GM06990 (cell line): ENCODE data around the gene RHBDD1.

Experiments used
- DNase-seq: peaks from one replicate; pipeline ENCODE4 v3.0.0-alpha.2; 2011; ENCODE audit not compliant: insufficient read length; ENCODE audit errors: extremely low read depth
- H3K27me3 ChIP-seq: replicated peaks from 2 replicates; pipeline ENCODE4 v1.6.0; 2011; ENCODE audit warnings: low read length; ENCODE audit not compliant: control insufficient read depth, insufficient read depth
- H3K36me3 ChIP-seq: 2 replicates; pipeline ENCODE4 v1.5.1; 2011; ENCODE audit warnings: low read length; ENCODE audit not compliant: control insufficient read depth, insufficient read depth
- H3K4me3 ChIP-seq: replicated peaks from 2 replicates; pipeline ENCODE4 v1.5.1; 2011; ENCODE audit warnings: low read depth, mild to moderate bottlenecking, control low read depth, low read length
- CTCF ChIP-seq: IDR thresholded peaks from 2 replicates; pipeline ENCODE4 v1.5.1; 2011; ENCODE audit warnings: low read length, control low read depth, mild to moderate bottlenecking, inconsistent platforms; ENCODE audit not compliant: insufficient read depth, poor library complexity, severe bottlenecking

RHBDD1 gene

DNA sequence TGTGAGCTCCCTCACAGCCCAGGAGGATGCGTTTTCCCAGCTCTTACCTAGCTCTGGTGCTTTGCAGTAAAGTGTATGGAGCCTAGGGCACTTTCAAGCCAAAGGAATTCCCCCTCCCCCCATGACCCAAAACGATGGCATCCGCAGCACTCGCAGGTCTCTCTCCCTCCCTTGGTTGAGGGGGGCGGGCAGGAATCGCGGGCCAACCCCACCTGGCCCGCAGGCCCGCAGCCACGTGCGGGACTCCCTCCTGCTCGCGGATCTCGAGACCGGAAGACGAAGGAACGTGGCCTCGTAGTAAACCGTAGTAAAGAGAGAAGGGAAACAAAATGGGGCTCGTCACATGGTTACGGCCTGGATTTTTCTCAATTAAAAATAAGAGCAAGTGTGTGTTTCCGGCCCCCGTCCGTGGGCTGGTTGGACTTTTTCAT is 44.8 kb upstream of the RHBDD1 start:
- Histone ChIP-seq H3K4me3 (peak overlapping the region; percentile 64), H3K36me3 (no peaks in the 10 kb centered on the region), H3K27me3 (no peaks in the 10 kb centered on the region)
- no peak for DNase-seq
- no peak for TF ChIP-seq CTCF

DNA sequence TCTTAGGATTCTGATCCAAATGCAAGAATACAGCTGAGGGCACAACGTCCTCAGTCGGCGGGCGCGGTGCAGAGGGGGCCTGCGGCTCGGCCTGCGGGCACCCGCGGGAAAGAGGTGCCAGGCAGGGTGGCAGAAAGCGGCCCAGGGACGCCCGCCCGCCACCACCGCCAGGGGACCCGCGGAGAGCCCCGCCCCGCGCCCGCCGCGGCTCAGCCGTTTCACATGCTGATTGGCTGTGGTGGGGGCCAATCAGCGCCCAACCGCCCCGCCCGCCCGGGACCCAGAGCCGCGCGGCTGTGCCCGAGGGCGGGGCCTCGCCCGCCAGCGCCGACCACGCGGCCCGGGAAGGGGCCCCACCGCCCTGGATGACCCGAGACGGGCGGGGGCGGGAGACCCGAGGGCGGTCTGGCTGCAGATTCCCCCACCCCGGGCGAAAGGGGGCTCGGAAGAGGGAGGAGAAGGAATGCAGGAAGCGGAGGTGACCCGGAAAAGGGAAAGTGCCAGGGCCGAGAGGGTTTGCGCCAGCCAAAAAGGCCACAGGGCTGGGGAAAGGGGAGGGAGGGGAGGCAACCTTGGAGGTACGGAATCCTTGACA is 44.3 kb upstream of the RHBDD1 start:
- H3K36me3 ChIP-seq, result no peaks in the 10 kb centered on the region
- no peaks in the 10 kb centered on the region for H3K27me3 ChIP-seq
- H3K4me3 ChIP-seq, result peak overlapping the region; percentile 64
- peak; percentile 89 for DNase-seq
- no peak for TF ChIP-seq CTCF

DNA sequence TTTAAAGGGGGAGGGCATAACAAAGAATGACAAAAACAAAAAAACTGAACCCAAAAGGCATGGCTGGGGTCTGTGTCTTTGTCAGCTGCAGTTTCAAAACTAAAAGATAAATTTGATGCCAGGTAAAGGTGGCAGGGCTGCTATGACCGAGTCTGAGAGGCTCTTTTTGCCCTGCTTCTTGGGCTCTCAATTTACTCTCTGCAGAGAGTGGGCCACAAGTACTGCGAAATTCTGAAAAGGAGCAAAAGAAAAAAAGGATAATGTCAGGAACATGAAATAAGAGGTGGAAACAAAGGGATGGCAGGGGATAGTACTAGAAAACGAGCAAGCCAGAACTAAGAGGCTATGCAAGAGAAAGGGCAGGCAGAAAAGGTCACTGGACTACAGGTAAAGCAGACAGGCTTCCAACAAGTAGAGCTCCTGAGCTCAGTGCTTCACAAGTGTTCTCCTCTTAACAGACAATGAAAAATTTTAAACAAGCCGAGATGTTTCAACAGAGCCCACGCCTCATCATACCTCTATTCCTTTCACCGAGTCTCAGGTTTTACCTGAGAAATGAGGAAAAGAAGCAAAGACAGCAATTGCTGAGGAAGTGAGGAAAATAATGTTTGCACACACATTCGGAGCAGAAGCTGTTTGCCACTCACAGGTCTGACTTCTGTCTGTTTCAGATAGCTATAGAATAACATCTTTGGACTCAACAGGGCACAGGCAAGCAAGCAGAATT is 43.5 kb upstream of the RHBDD1 start:
- Histone ChIP-seq H3K36me3 (no peaks in the 10 kb centered on the region), H3K4me3 (peak overlapping the region; percentile 60), H3K27me3 (no peaks in the 10 kb centered on the region)
- DNase-seq, result no peak
- no peak for TF ChIP-seq CTCF

DNA sequence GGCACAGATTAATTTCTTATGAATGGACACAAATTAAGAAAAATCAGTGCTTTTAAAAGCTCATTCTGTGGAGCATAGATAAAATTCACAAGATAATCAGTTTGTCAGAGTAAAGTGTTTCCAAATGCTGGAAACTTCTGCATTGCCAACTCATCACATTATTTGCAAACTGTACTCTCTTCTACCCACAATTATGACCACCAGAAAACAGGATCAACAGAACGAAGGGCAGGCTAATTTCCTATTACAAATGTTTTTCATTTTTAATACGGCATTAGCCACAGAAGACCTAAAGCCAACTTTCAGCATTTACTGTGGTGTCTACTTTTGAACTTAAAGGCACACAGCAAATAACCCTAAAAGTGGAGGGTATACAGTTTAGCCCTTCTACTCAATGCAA is 42.2 kb upstream of the RHBDD1 start:
- no peaks in the 10 kb centered on the region for H3K36me3 ChIP-seq
- H3K4me3 ChIP-seq, result no peak overlapping the region
- no peak for TF ChIP-seq CTCF
- no peaks in the 10 kb centered on the region for H3K27me3 ChIP-seq
- DNase-seq, result no peak

- Histone ChIP-seq H3K27me3 (no peaks in the 10 kb centered on the region), H3K4me3 (no peak overlapping the region), H3K36me3 (no peaks in the 10 kb centered on the region)
- no peak for DNase-seq
- TF ChIP-seq CTCF, result no peak
Observed at GRCh38 chr2:226794196-226794661, 41.6 kb upstream of the RHBDD1 start.
